Neural progenitor cell (in vitro differentiated cells): Measurements from ENCODE around the gene HMOX1. TPM values are rescaled to one million over a fixed set of nuclear protein-coding genes. Genes with fewer than 3 reads are reported as not detected.

ENCODE experiments used
- DNase-seq: peaks from one replicate; pipeline ENCODE4 v3.0.0-alpha.2; 2016; ENCODE audit warnings: low spot score
- H2AFZ ChIP-seq: fragments of 200-600 bp; sonication (generic); replicated peaks from 2 replicates; pipeline ENCODE4 v1.6.1; 2016; ENCODE audit warnings: antibody characterized with exemption
- H3F3A ChIP-seq: fragments of 200-600 bp; sonication (generic); 2 replicates; pipeline ENCODE4 v1.6.1; 2016; ENCODE audit warnings: antibody characterized with exemption, low read depth
- H3K27ac ChIP-seq: fragments of 200-600 bp; sonication (generic); 2 replicates; pipeline ENCODE4 v1.5.1; 2016; ENCODE audit warnings: mild to moderate bottlenecking
- H3K27me3 ChIP-seq: fragments of 200-600 bp; sonication (generic); 2 replicates; pipeline ENCODE4 v1.6.1; 2016; ENCODE audit warnings: mild to moderate bottlenecking, moderate library complexity
- H3K36me3 ChIP-seq: fragments of 200-600 bp; sonication (generic); 2 replicates; pipeline ENCODE4 v1.5.1; 2016
- H3K4me1 ChIP-seq: fragments of 200-600 bp; sonication (generic); 2 replicates; pipeline ENCODE4 v1.6.1; 2016; ENCODE audit warnings: mixed run types
- H3K4me2 ChIP-seq: fragments of 200-600 bp; sonication (generic); 2 replicates; pipeline ENCODE4 v1.6.1; 2016
- H3K4me3 ChIP-seq: fragments of 200-600 bp; sonication (generic); 2 replicates; pipeline ENCODE4 v1.5.1; 2016
- H3K79me2 ChIP-seq: fragments of 200-600 bp; sonication (generic); 2 replicates; pipeline ENCODE4 v1.6.1; 2016; ENCODE audit warnings: low read depth
- H3K9ac ChIP-seq: fragments of 200-600 bp; sonication (generic); 2 replicates; pipeline ENCODE4 v1.6.1; 2016
- H3K9me3 ChIP-seq: fragments of 200-600 bp; sonication (generic); 2 replicates; pipeline ENCODE4 v1.5.1; 2016; ENCODE audit warnings: low read depth
- H4K20me1 ChIP-seq: fragments of 200-600 bp; sonication (generic); 2 replicates; pipeline ENCODE4 v1.6.1; 2016; ENCODE audit warnings: low read depth
- H3K27ac Mint-ChIP-seq: 3 replicates; pipeline ENCODE4 v1.8.0; 2021; ENCODE audit warnings: mixed read lengths
- H3K27me3 Mint-ChIP-seq: 2 replicates; pipeline ENCODE4 v1.8.0; 2022; ENCODE audit warnings: low read depth, mild to moderate bottlenecking, inconsistent platforms, moderate library complexity, mixed read lengths; ENCODE audit not compliant: insufficient read depth
- H3K36me3 Mint-ChIP-seq: 3 replicates; pipeline ENCODE4 v1.8.0; 2021; ENCODE audit warnings: mixed read lengths
- H3K4me1 Mint-ChIP-seq: 3 replicates; pipeline ENCODE4 v1.8.0; 2021; ENCODE audit warnings: mixed read lengths
- H3K4me3 Mint-ChIP-seq: 3 replicates; pipeline ENCODE4 v1.8.0; 2021; ENCODE audit warnings: mild to moderate bottlenecking, moderate library complexity, mixed read lengths
- H3K9me3 Mint-ChIP-seq: 3 replicates; pipeline ENCODE4 v1.8.0; 2020; ENCODE audit warnings: mixed read lengths
- CTCF ChIP-seq: fragments of 200-600 bp; sonication (generic); IDR thresholded peaks from 2 replicates; pipeline ENCODE4 v1.5.1; 2017; ENCODE audit warnings: antibody characterized with exemption, mild to moderate bottlenecking
- EZH2 ChIP-seq: fragments of 200-600 bp; sonication (generic); IDR thresholded peaks from 2 replicates; pipeline ENCODE4 v1.6.1; 2017; ENCODE audit warnings: antibody characterized with exemption, mild to moderate bottlenecking, moderate library complexity
- EZH2phosphoT487 ChIP-seq: fragments of 200-600 bp; sonication (generic); IDR thresholded peaks from 2 replicates; pipeline ENCODE4 v1.6.1; 2017; ENCODE audit warnings: antibody characterized with exemption
- total RNA-seq: library from RNA; depleted of rRNA; stranded (reverse); fragments of >200 nt; gene quantifications from 2 replicates; pipeline ENCODE4 v1.2.3, GENCODE V29; 2015; ENCODE audit warnings: low replicate concordance

Gene HMOX1
- total RNA-seq, 1 donor from 2014 or later, result 2.4 TPM

GRCh38 chr22:35343664-35344550 lies 37.0 kb upstream of the HMOX1 start:
- TF ChIP-seq CTCF, result no peak
- TF ChIP-seq EZH2, result no peak
- TF ChIP-seq EZH2phosphoT487, result no peak
- Histone ChIP-seq H3K36me3 (no peaks in the 10 kb centered on the region), H3K4me3 (no peak overlapping the region), H4K20me1 (no peaks in the 10 kb centered on the region), H3K27me3 (no peaks in the 10 kb centered on the region), H3K9me3 (no peaks in the 10 kb centered on the region), H3K27ac (no peak overlapping the region), H2AFZ (no peak overlapping the region), H3K79me2 (no peaks in the 10 kb centered on the region), H3K4me2 (no peak overlapping the region), H3K4me1 (no peaks in the 10 kb centered on the region), H3K9ac (no peak overlapping the region), H3F3A (no peaks in the 10 kb centered on the region)
- Mint-ChIP-seq H3K4me3 (no peak overlapping the region), H3K27me3 (no peaks in the 10 kb centered on the region), H3K9me3 (no peaks in the 10 kb centered on the region), H3K36me3 (peaks cover 7% of the 10 kb centered on the region), H3K4me1 (no peaks in the 10 kb centered on the region), H3K27ac (no peak overlapping the region)
- no peak for DNase-seq

DNA sequence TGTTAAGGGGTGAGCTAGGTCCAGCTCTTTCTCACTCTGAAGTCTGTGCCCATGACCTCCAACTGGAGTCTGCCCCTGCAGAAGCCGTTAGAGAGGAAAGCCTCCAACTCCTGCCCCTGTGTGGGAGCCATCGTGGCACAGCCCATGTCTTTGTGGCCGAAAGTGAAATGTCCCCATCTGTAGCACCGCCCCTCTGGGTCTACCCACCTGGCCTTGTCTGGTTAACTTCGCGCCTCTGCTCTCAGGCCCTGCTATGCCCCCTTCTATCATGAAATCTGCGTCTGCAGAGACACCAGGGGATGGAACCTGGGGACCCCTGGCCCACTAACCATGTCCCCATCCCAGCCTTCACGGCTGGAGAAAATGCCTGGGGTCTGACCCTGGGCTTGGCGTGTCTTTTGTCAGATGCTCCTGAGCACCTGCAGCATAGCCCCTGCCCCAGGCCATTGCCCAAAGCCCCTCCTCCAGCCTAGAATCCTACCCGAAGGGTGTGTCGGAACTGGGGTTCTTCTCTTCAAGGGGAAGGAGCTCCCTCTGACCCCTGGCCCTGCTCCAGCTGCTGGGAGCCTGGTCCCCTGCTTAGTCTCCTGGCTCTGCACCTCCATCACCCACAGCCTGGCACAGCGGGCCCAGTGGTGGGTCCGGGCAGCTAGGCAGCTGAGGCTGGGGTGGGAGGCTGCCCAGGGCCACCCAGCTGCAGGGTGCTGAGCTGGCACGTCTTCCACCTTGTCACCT lies 35.8 kb upstream of the HMOX1 start:
- TF ChIP-seq EZH2 (no peak), EZH2phosphoT487 (no peak), CTCF (no peak)
- H3K9ac ChIP-seq, result no peak overlapping the region
- H3K4me3 Mint-ChIP-seq, result no peak overlapping the region
- H4K20me1 ChIP-seq, result no peaks in the 10 kb centered on the region
- H3K27me3 Mint-ChIP-seq, result no peaks in the 10 kb centered on the region
- H3K4me1 ChIP-seq, result peaks cover 7% of the 10 kb centered on the region
- no peak for DNase-seq
- peaks cover 7% of the 10 kb centered on the region for H3F3A ChIP-seq
- peaks cover 3% of the 10 kb centered on the region for H3K36me3 Mint-ChIP-seq
- H3K4me1 Mint-ChIP-seq, result peaks cover 4% of the 10 kb centered on the region
- no peak overlapping the region for H3K4me3 ChIP-seq
- H3K9me3 Mint-ChIP-seq, result no peaks in the 10 kb centered on the region
- H3K79me2 ChIP-seq, result no peaks in the 10 kb centered on the region
- H3K27ac ChIP-seq, result no peak overlapping the region
- H3K4me2 ChIP-seq, result no peak overlapping the region
- no peak overlapping the region for H3K27ac Mint-ChIP-seq
- H3K9me3 ChIP-seq, result no peaks in the 10 kb centered on the region
- H2AFZ ChIP-seq, result no peak overlapping the region
- H3K27me3 ChIP-seq, result no peaks in the 10 kb centered on the region
- H3K36me3 ChIP-seq, result no peaks in the 10 kb centered on the region

DNA sequence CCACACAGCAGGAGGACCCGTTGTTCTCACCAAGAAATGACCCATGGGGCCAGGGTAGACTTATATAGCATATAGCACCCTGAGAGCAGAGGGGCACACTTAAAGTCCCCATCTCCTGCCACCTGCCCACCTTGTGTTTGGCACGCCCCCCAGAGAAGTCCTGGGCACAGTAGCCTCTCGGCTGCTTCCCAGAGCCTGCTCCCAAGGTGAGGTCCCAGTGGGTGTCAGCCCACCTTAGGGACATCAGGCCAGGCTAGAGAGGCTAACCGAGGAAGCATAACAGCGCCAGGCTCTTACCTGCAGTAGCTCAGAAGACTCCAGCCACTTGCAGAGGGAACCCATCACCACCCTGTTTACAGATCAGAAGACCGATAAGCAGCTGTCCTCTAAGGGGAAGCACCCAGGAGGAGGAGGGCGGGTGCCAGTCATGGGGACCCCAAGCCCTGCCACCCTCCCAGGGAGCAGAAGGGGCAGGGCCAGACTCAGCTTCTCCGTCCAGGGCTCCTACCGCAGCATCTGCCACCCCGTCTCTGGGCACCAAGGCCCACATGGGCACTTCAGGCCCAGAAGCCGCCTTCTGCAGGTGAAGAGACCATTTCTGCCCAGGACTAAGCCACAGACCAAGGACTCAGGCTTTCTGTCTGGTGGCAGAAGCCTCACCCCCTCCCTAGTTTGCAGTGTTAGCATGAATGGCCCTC lies 34.9 kb upstream of the HMOX1 start:
- Histone ChIP-seq H3K79me2 (no peaks in the 10 kb centered on the region), H2AFZ (no peak overlapping the region), H4K20me1 (no peaks in the 10 kb centered on the region), H3K9me3 (no peaks in the 10 kb centered on the region), H3K4me1 (peaks cover 10% of the 10 kb centered on the region), H3K27me3 (no peaks in the 10 kb centered on the region), H3K36me3 (no peaks in the 10 kb centered on the region), H3K4me3 (no peak overlapping the region), H3K27ac (no peak overlapping the region), H3K4me2 (no peak overlapping the region), H3K9ac (no peak overlapping the region), H3F3A (peaks cover 13% of the 10 kb centered on the region)
- Mint-ChIP-seq H3K4me1 (peaks cover 10% of the 10 kb centered on the region), H3K9me3 (no peaks in the 10 kb centered on the region), H3K4me3 (no peak overlapping the region), H3K36me3 (peaks cover under 1% of the 10 kb centered on the region), H3K27ac (no peak overlapping the region), H3K27me3 (no peaks in the 10 kb centered on the region)
- DNase-seq, result no peak
- no peak for TF ChIP-seq EZH2
- no peak for TF ChIP-seq CTCF
- no peak for TF ChIP-seq EZH2phosphoT487
